Measurements from ENCODE around the gene GIT2. TPM values are rescaled to one million over a fixed set of nuclear protein-coding genes. Genes with fewer than 3 reads are reported as not detected.

Gene GIT2
- total and polyA plus RNA-seq, 2 of the 8 experiments (the other 6 are each of a cell fraction or from before 2014, with no cell fraction given) = 9.6 to 20.7 TPM

- no peak for DNase-seq (ENCODE audit: low read depth in 1 of 2, low spot score in 2 of 2)
- Histone ChIP-seq H3K18ac (ENCODE audit: extremely low read depth, low read length) (no peak overlapping the region), H3K36me3 (ENCODE audit: control insufficient read depth in 2 of 4, insufficient read depth in 4 of 4, low read length in 3 of 4) (no peaks in the 10 kb centered on the region), H3K9me3 (ENCODE audit: insufficient read depth in 2 of 2, low read depth in 1 of 2, low read length in 1 of 2) (no peaks in the 10 kb centered on the region), H4K20me1 (replicated peaks in 1 of 2; ENCODE audit: control insufficient read depth in 1 of 2, insufficient read depth in 2 of 2, low read length in 2 of 2) (no peaks in the 10 kb centered on the region), H4K91ac (replicated peaks; ENCODE audit: insufficient read length, low read length) (no peak overlapping the region), H2BK120ac (replicated peaks; ENCODE audit: low read depth, low read length) (no peak overlapping the region), H3K9ac (replicated peaks in 1 of 4; ENCODE audit: extremely low read depth in 1 of 4, low read depth in 3 of 4, low read length in 3 of 4) (no peak overlapping the region), H3K79me1 (ENCODE audit: low read depth, low read length) (no peaks in the 10 kb centered on the region), H3K27me3 (replicated peaks in 1 of 4; ENCODE audit: control insufficient read depth in 3 of 4, extremely low read depth in 1 of 4, insufficient read depth in 3 of 4, low read length in 3 of 4) (peaks cover 6 to 24% (median 21%) of the 10 kb centered on the region in 4 experiments), H4K8ac (ENCODE audit: extremely low read depth, insufficient read depth, low read length) (no peak overlapping the region), H2AFZ (ENCODE audit: low read length) (no peak overlapping the region), H4K5ac (ENCODE audit: insufficient read length, low read depth, low read length) (no peak overlapping the region), H3K4me1 (replicated peaks in 1 of 4; ENCODE audit: control insufficient read depth in 3 of 4, insufficient read depth in 4 of 4, low read length in 3 of 4) (peaks cover 0 to 4% (median 0%) of the 10 kb centered on the region in 4 experiments; a peak in 1 of 7 replicates), H3K27ac (ENCODE audit: low read depth, low read length) (no peak overlapping the region), H3K14ac (ENCODE audit: insufficient read length) (no peak overlapping the region), H3K56ac (replicated peaks; ENCODE audit: insufficient read length, low read depth, low read length) (no peak overlapping the region), H3K23ac (ENCODE audit: insufficient read length) (no peak overlapping the region), H2BK12ac (ENCODE audit: low read depth, low read length) (no peak overlapping the region), H2BK5ac (ENCODE audit: low read depth, low read length) (no peak overlapping the region), H3K4me2 (ENCODE audit: insufficient read depth in 1 of 2, low read depth in 2 of 2, low read length in 2 of 2) (no peak overlapping the region), H3K23me2 (ENCODE audit: low read depth, low read length) (no peaks in the 10 kb centered on the region), H3K79me2 (ENCODE audit: control insufficient read depth in 1 of 2, insufficient read depth in 2 of 2, low read length in 2 of 2) (no peaks in the 10 kb centered on the region), H2BK15ac (ENCODE audit: low read length) (no peak overlapping the region), H2BK20ac (ENCODE audit: low read length) (no peak overlapping the region), H2AK5ac (ENCODE audit: low read depth, low read length) (no peak overlapping the region), H3K4me3 (ENCODE audit: extremely low read depth in 1 of 4, insufficient read depth in 2 of 4, low read depth in 3 of 4, low read length in 4 of 4) (no peak overlapping the region), H3K4ac (replicated peaks; ENCODE audit: insufficient read length, low read depth, low read length) (no peak overlapping the region)
- CTCF ChIA-PET (ENCODE audit: partially characterized antibody) = interaction anchor here (0.5 kb wide), 1 partner anchor 970 kb away, joined by 3 read pairs; no protein-coding TSS in a partner anchor
- no peak for FAIRE-seq
- 75% methylated on average over 1 of the region's 1 CpG; no CpG with 5 or more reads in 1 of the 2 experiments for WGBS, 2 experiments (ENCODE audit: extremely low coverage in 1 of 2, insufficient coverage in 1 of 2, insufficient read length in 1 of 2, insufficient replicate concordance in 2 of 2, low coverage in 1 of 2, low lambda C conversion rate in 2 of 2, missing lambda C conversion rate in 1 of 2)
- POLR2A ChIA-PET (ENCODE audit: partially characterized antibody) = no interaction called here
- no peak for TF ChIP-seq ATF3 (IDR thresholded peaks at IDR 0.05; ENCODE audit: insufficient read depth, low read depth, low read length)
- no peak for TF ChIP-seq TEAD4 (IDR thresholded peaks at IDR 0.05; ENCODE audit: low read depth, low read length)
Observed at GRCh38 chr12:109892165-109892715, 103.9 kb downstream of the GIT2 start.
